Transverse colon (tissue), 4 donors: Measurements from ENCODE around the gene PMEPA1.

ENCODE experiments used
- CTCF ChIP-seq, 5 experiments: fragments of 200-600 bp in 3 of 5; fragments of 450-650 bp in 2 of 5; sonication (generic) in 3 of 5; IDR thresholded peaks; 1 replicate in 2 of 5; 2 replicates in 3 of 5; pipeline ENCODE4 v1.5.1; 2016 to 2017; ENCODE audit warnings: antibody characterized with exemption in 5 of 5, inconsistent platforms in 3 of 5, mild to moderate bottlenecking in 2 of 5, moderate library complexity in 1 of 5
- EP300 ChIP-seq: sonication (generic); formaldehyde crosslinking; IDR thresholded peaks from one replicate; pipeline ENCODE4 v1.6.1; 2017; ENCODE audit warnings: antibody characterized with exemption, low read depth
- POLR2AphosphoS5 ChIP-seq, 3 donors: sonication (generic); formaldehyde crosslinking; IDR thresholded peaks; one replicate each; pipeline ENCODE4 v1.6.1; 2016; ENCODE audit warnings: antibody characterized with exemption in 3 of 3

GRCh38 chr20:57755609-57756008, 45.8 kb upstream of the PMEPA1 start:
- TF ChIP-seq EP300 (no peak), POLR2AphosphoS5 (IDR thresholded peaks at IDR 0.05) (no peak), CTCF (IDR thresholded peaks at IDR 0.05) (no peak)
